Trophoblast cell (in vitro differentiated cells and primary cell): ENCODE results near the gene SLC36A1. TPM values are rescaled to one million over a fixed set of nuclear protein-coding genes. Genes with fewer than 3 reads are reported as not detected.

Source experiments
- DNase-seq, 2 donors: peaks; one replicate each; pipeline ENCODE4 v3.0.0-alpha.2; 2016
- H2AFZ ChIP-seq: 2 replicates; pipeline ENCODE4 v1.6.1; 2013; ENCODE audit warnings: low read length, moderate library complexity, mild to moderate bottlenecking; ENCODE audit not compliant: insufficient read depth, poor library complexity
- H2AK5ac ChIP-seq: 2 replicates; pipeline ENCODE4 v1.6.1; 2013; ENCODE audit warnings: mild to moderate bottlenecking, low read length
- H2BK120ac ChIP-seq: 2 replicates; pipeline ENCODE4 v1.6.1; 2013; ENCODE audit warnings: low read length, mild to moderate bottlenecking, moderate library complexity; ENCODE audit not compliant: insufficient read depth, poor library complexity
- H2BK12ac ChIP-seq: 2 replicates; pipeline ENCODE4 v1.6.1; 2013; ENCODE audit warnings: mild to moderate bottlenecking, low read length, moderate library complexity
- H2BK5ac ChIP-seq: 2 replicates; pipeline ENCODE4 v1.6.1; 2013; ENCODE audit warnings: low read length, low read depth, moderate library complexity, mild to moderate bottlenecking; ENCODE audit not compliant: poor library complexity
- H3K14ac ChIP-seq: 2 replicates; pipeline ENCODE4 v1.6.1; 2013; ENCODE audit warnings: mild to moderate bottlenecking, low read length
- H3K18ac ChIP-seq: 2 replicates; pipeline ENCODE4 v1.6.1; 2013; ENCODE audit warnings: mild to moderate bottlenecking, low read length
- H3K23ac ChIP-seq: 2 replicates; pipeline ENCODE4 v1.6.1; 2013; ENCODE audit warnings: low read length
- H3K27ac ChIP-seq: 2 replicates; pipeline ENCODE4 v1.5.1; 2013; ENCODE audit warnings: low read depth, mild to moderate bottlenecking, inconsistent platforms, low read length, moderate library complexity
- H3K27me3 ChIP-seq: 2 replicates; pipeline ENCODE4 v1.6.1; 2013; ENCODE audit warnings: inconsistent platforms, mild to moderate bottlenecking, low read length, moderate library complexity; ENCODE audit not compliant: insufficient read depth
- H3K36me3 ChIP-seq, 2 experiments: 1 replicate in 1 of 2; 2 replicates in 1 of 2; pipeline ENCODE4 v1.6.1; 2013; ENCODE audit warnings: low read length in 2 of 2, mild to moderate bottlenecking in 2 of 2, moderate library complexity in 1 of 2; ENCODE audit not compliant: insufficient read depth in 2 of 2, control insufficient read depth in 1 of 2
- H3K4ac ChIP-seq: 2 replicates; pipeline ENCODE4 v1.6.1; 2013; ENCODE audit warnings: low read depth, mild to moderate bottlenecking, low read length, moderate library complexity
- H3K4me1 ChIP-seq, 2 experiments: 1 replicate in 1 of 2; 2 replicates in 1 of 2; pipeline ENCODE4 v1.6.1; 2013; ENCODE audit warnings: low read length in 2 of 2, mild to moderate bottlenecking in 2 of 2, moderate library complexity in 1 of 2; ENCODE audit not compliant: insufficient read depth in 2 of 2, control insufficient read depth in 1 of 2
- H3K4me2 ChIP-seq: 2 replicates; pipeline ENCODE4 v1.6.1; 2013; ENCODE audit warnings: inconsistent platforms, mild to moderate bottlenecking, low read length, moderate library complexity
- H3K4me3 ChIP-seq: 2 replicates; pipeline ENCODE4 v1.5.1; 2013; ENCODE audit warnings: mild to moderate bottlenecking, low read depth, low read length, inconsistent platforms
- H3K79me1 ChIP-seq: one replicate; pipeline ENCODE4 v1.6.1; 2013; ENCODE audit warnings: low read length
- H3K79me2 ChIP-seq: 2 replicates; pipeline ENCODE4 v1.6.1; 2013; ENCODE audit warnings: low read length, mild to moderate bottlenecking; ENCODE audit not compliant: control insufficient read depth, insufficient read depth, poor library complexity
- H3K9ac ChIP-seq: 2 replicates; pipeline ENCODE4 v1.6.1; 2013; ENCODE audit warnings: mild to moderate bottlenecking, low read length
- H3K9me3 ChIP-seq: 2 replicates; pipeline ENCODE4 v1.6.1; 2013; ENCODE audit warnings: low read depth, mild to moderate bottlenecking, control low read depth, inconsistent platforms, low read length; ENCODE audit not compliant: insufficient read depth
- H4K12ac ChIP-seq: 2 replicates; pipeline ENCODE4 v1.6.1; 2013; ENCODE audit warnings: low read depth, mild to moderate bottlenecking, low read length, moderate library complexity
- H4K8ac ChIP-seq: 2 replicates; pipeline ENCODE4 v1.6.1; 2013; ENCODE audit warnings: low read depth, mild to moderate bottlenecking, low read length, moderate library complexity
- H4K91ac ChIP-seq: one replicate; pipeline ENCODE4 v1.6.1; 2013; ENCODE audit warnings: low read depth, mild to moderate bottlenecking, low read length, moderate library complexity
- WGBS: extraction: QIAGEN DNeasy Blood & Tissue Kit; methylation state at CpG from one replicate; pipeline ENCODE4 v1.1.7; 2013; ENCODE audit warnings: missing lambda C conversion rate; ENCODE audit not compliant: insufficient read length, insufficient coverage; ENCODE audit errors: extremely low coverage; 5-methylcytosine and 5-hydroxymethylcytosine counted together
- polyA plus RNA-seq: library from polyadenylated mRNA; stranded (reverse); fragments of 200-250 nt; gene quantifications from 2 replicates; pipeline ENCODE4 v1.2.3, GENCODE V29; 2013

Gene SLC36A1
- polyA plus RNA-seq: 12.4 and 13.2 TPM in 2 replicates

DNA sequence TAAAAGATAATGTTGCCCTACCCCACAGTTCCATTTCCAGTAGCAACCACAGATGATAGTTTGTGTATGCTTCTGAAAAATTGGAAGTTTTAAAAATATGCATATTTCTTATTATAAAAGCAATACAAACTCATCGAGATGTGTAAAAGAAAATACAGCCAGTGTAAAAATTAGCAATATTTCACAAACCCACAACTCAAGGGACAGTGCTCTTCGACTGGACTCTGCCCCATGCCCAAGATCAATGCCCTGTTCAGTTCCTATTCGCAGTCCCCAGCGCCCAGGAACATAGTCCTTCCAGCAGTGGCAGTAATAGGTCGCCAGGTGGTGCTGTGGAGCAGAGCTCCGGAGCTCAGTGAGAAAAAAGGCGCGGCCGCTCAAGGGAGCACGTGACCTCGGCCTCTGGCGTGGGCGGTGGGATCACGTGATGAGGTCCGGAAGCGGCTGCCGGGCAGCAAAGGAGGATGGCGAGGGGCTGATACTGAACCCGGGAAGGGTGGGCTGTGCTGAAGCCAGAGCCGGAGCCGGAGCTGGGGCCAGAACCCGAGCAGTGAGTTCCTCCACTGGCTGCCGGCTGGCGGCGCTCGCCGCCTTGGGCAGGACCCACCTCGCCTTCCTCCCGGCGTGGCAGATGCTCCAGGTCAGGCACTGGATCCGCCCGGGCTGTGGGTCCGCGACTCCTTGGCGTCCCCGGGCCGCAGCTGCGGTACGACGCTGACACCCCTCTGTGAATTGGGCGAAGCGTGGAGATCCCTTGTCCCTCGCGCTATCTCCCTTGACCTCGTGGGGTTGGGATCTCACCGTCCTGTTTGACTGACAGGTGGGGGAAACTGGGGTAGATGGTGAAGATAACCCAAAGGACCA, at the start of gene SLC36A1:
Gene SLC36A1 (plus strand): TSS at position 430 of the 864 bp plus-strand sequence. CDS start 11,190 bp downstream, outside the sequence.
- Histone ChIP-seq H4K12ac (peak within 1 kb of the TSS; percentile 76), H3K27me3 (no peaks in the 10 kb centered on the region), H3K4ac (no peak within 1 kb of the TSS), H2AFZ (peak within 1 kb of the TSS; percentile 64), H2BK120ac (peak within 1 kb of the TSS; percentile 44), H3K9me3 (no peaks in the 10 kb centered on the region), H3K36me3 (no peaks in the 10 kb centered on the region), H3K9ac (peak within 1 kb of the TSS; percentile 39), H2BK12ac (peak within 1 kb of the TSS; percentile 2), H3K27ac (no peak within 1 kb of the TSS), H2BK5ac (peak within 1 kb of the TSS; percentile 11), H2AK5ac (no peak within 1 kb of the TSS), H3K23ac (no peak within 1 kb of the TSS), H3K79me1 (peaks cover 5% of the 10 kb centered on the region), H4K8ac (peak within 1 kb of the TSS; percentile 52), H3K79me2 (no peaks in the 10 kb centered on the region), H3K4me3 (peak within 1 kb of the TSS; percentile 76), H4K91ac (peak within 1 kb of the TSS; percentile 71), H3K14ac (peak within 1 kb of the TSS; percentile 28), H3K4me1 (peaks cover 0 to 4% of the 10 kb centered on the region in 2 experiments), H3K4me2 (peak within 1 kb of the TSS; percentile 92), H3K18ac (peak within 1 kb of the TSS; percentile 17)
- DNase-seq: peak; percentile 91 to 98
- WGBS: no CpG with 5 or more reads among the region's 46 CpGs

DNA sequence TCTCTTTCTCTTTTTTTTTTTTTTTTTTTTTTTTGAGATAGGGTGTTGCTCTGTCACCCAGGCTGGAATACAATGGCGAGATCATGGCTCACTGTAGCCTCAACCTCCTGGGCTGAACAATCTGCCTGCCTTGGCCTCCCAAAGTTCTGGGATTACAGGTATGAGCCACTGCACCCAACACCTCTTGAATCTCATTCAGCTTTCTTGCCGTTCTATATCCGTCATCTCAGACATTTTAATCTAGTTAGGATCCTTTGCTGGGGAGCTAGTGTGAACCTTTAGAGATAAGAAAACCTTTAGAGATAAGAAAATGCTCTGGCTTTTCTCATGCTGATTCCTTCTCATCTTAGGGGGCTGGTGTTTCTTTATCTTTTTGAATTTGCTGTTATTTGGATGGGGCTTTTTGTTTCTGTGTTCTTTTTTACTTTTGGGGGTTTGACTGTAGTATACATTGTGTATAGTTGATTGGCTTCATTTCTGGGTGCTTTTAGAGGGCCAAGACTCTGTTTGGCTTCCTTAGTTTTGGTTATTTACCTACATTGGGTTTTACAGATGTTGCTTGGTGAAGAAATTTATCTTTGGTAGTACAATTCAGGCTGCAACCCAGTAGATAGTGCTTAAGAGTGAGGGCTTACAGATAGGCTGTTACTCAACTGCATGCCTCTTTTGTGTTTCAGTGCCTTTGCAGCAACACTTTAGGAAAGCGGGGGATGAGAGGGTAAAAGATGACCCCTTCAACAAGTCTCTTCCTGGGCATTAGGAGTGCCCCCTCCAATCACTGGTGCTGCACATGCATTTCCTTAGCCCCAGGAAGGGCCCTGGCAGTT, 41.9 kb upstream of the SLC36A1 start:
- H3K23ac ChIP-seq: no peak overlapping the region
- no peak overlapping the region for H3K9ac ChIP-seq
- H3K4me3 ChIP-seq: no peak overlapping the region
- no peak overlapping the region for H3K4ac ChIP-seq
- WGBS: no CpG with 5 or more reads among the region's 4 CpGs
- no peak overlapping the region for H2BK12ac ChIP-seq
- no peaks in the 10 kb centered on the region for H3K79me2 ChIP-seq
- H3K36me3 ChIP-seq: no peaks in the 10 kb centered on the region
- H4K8ac ChIP-seq: no peak overlapping the region
- H2BK5ac ChIP-seq: no peak overlapping the region
- H4K91ac ChIP-seq: no peak overlapping the region
- no peaks in the 10 kb centered on the region for H3K9me3 ChIP-seq
- no peak overlapping the region for H4K12ac ChIP-seq
- no peak overlapping the region for H2AK5ac ChIP-seq
- H3K27me3 ChIP-seq: no peaks in the 10 kb centered on the region
- no peak for DNase-seq
- H2AFZ ChIP-seq: no peak overlapping the region
- H3K4me2 ChIP-seq: no peak overlapping the region
- H3K18ac ChIP-seq: no peak overlapping the region
- no peaks in the 10 kb centered on the region for H3K4me1 ChIP-seq
- H2BK120ac ChIP-seq: no peak overlapping the region
- H3K27ac ChIP-seq: no peak overlapping the region
- H3K14ac ChIP-seq: no peak overlapping the region
- H3K79me1 ChIP-seq: no peaks in the 10 kb centered on the region

GRCh38 chr5:151406322-151406947, 41.0 kb upstream of the SLC36A1 start:
- H4K12ac ChIP-seq: no peak overlapping the region
- WGBS: no CpG with 5 or more reads among the region's 8 CpGs
- no peak overlapping the region for H4K8ac ChIP-seq

DNA sequence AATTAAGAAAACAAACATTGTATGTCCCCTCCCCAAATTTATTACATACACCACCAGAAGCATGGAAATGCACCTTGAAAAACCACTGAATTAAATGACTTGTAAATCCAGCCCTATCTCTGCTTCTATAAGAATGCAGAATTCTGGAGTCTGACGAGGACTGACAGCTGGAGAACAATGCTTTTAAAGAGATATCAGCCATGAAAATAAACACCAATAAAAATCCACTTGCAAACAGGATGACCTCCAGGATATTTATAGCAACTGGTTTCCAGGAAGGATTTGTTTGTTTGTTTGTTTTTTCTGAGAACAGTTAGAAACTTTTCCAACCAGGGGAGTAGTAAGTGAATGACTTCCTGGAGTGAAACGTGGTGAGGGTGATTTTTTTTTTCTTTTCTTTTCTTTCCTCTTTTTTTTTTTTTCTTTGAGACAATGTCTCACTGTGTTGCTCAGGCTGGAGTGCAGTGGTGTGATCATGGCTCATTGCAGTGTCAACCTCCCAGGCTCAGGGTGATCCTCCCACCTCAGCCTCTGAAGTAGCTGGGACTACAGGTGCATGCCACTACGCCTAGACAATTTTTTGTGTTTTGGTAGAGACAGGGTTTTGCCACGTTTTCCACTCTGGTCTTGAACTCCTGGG, 38.7 kb upstream of the SLC36A1 start:
- Histone ChIP-seq H4K12ac (no peak overlapping the region), H3K4me2 (no peak overlapping the region), H3K36me3 (no peaks in the 10 kb centered on the region), H3K79me2 (no peaks in the 10 kb centered on the region), H2AFZ (no peak overlapping the region), H4K8ac (no peak overlapping the region), H2BK5ac (no peak overlapping the region), H3K4me3 (no peak overlapping the region), H4K91ac (no peak overlapping the region), H3K4ac (no peak overlapping the region), H3K27ac (no peak overlapping the region), H3K9ac (no peak overlapping the region), H3K14ac (no peak overlapping the region), H3K4me1 (no peaks in the 10 kb centered on the region), H3K9me3 (no peaks in the 10 kb centered on the region), H2AK5ac (no peak overlapping the region), H2BK12ac (no peak overlapping the region), H3K79me1 (no peaks in the 10 kb centered on the region), H3K27me3 (no peaks in the 10 kb centered on the region), H3K18ac (no peak overlapping the region), H2BK120ac (no peak overlapping the region), H3K23ac (no peak overlapping the region)
- no peak for DNase-seq
- WGBS: no CpG with 5 or more reads among the region's 4 CpGs

More at GRCh38 chr5:151406322-151406947, 41.0 kb upstream of the SLC36A1 start:
- no peak overlapping the region for H2BK120ac ChIP-seq
- no peaks in the 10 kb centered on the region for H3K79me1 ChIP-seq
- no peak overlapping the region for H3K14ac ChIP-seq
- no peak overlapping the region for H3K4me2 ChIP-seq
- H3K27ac ChIP-seq: no peak overlapping the region
- H3K18ac ChIP-seq: no peak overlapping the region
- no peaks in the 10 kb centered on the region for H3K4me1 ChIP-seq
- no peaks in the 10 kb centered on the region for H3K27me3 ChIP-seq
- no peak overlapping the region for H2AK5ac ChIP-seq
- no peak overlapping the region for H2BK5ac ChIP-seq
- no peaks in the 10 kb centered on the region for H3K79me2 ChIP-seq
- no peak overlapping the region for H3K9ac ChIP-seq
- no peaks in the 10 kb centered on the region for H3K36me3 ChIP-seq
- H3K4ac ChIP-seq: no peak overlapping the region
- no peak overlapping the region for H4K91ac ChIP-seq
- no peak overlapping the region for H3K4me3 ChIP-seq
- peak in 1 of 2 donors; percentile 42 for DNase-seq
- no peaks in the 10 kb centered on the region for H3K9me3 ChIP-seq
- no peak overlapping the region for H3K23ac ChIP-seq
- H2AFZ ChIP-seq: no peak overlapping the region
- no peak overlapping the region for H2BK12ac ChIP-seq
